Urinary bladder (tissue), 4 donors: ENCODE results near the gene FGD5. TPM values are rescaled to one million over a fixed set of nuclear protein-coding genes. Genes with fewer than 3 reads are reported as not detected.

ENCODE experiments used
- DNase-seq: peaks from one replicate; pipeline ENCODE4 v3.0.0-alpha.2; 2015; ENCODE audit errors: extremely low spot score
- H3K27ac ChIP-seq: one replicate; pipeline ENCODE4 v1.5.1; 2013; ENCODE audit warnings: low read depth, mild to moderate bottlenecking, moderate library complexity
- H3K36me3 ChIP-seq: one replicate; pipeline ENCODE4 v1.6.1; 2013; ENCODE audit warnings: mild to moderate bottlenecking, moderate library complexity; ENCODE audit not compliant: insufficient read depth
- H3K4me1 ChIP-seq: one replicate; pipeline ENCODE4 v1.6.1; 2013; ENCODE audit warnings: mild to moderate bottlenecking, moderate library complexity; ENCODE audit not compliant: insufficient read depth
- H3K4me3 ChIP-seq: one replicate; pipeline ENCODE4 v1.5.1; 2013; ENCODE audit warnings: low read depth, low read length
- WGBS: extraction: QIAGEN DNeasy Blood & Tissue Kit; methylation state at CpG from one replicate; pipeline ENCODE4 v1.1.7; 2013; 5-methylcytosine and 5-hydroxymethylcytosine counted together
- polyA plus RNA-seq: library from polyadenylated mRNA; stranded (reverse); fragments of 200-250 nt; gene quantifications from one replicate; pipeline ENCODE4 v1.2.3, GENCODE V29; 2013
- total RNA-seq: library from RNA; depleted of rRNA; stranded (reverse); fragments of >200 nt; gene quantifications from one replicate; pipeline ENCODE4 v1.2.3, GENCODE V29; 2014
- donor health status: healthy with polysubstance abuse.
- donor health status: healthy.

The FGD5 gene
- total and polyA plus RNA-seq, 2 donors: 18.8 to 25.7 TPM

DNA sequence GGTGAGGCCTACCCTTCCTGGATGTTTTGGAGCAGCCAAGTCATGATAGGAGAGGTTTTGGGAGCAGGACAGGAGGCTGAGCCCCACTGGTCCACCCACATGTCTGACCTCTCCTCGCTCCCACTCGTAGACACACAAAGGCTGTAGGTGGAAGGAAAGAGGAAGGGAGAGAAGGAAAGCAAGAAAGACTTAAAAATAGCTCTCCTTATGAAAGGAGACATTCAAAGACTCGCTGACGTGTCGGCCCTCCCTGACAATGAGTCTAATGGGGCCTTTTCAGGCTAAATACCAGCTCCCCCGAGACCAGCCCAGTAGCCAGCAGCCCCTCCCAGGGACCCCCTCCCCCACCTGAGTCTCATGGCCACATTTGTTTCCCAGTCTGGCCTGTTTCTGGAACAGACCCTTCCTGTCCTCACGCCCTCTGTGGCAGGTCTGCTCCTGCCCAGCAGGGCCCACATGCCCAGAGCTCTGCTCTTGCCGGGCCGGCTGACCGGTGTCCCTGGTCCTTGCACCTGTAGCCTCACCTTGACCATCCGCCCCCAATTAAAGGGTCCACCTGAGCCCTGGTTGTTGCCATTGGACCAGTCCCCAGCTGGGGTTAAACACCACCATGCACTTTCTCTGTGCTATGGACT, 49.3 kb downstream of the FGD5 start:
- DNase-seq: no peak

DNA sequence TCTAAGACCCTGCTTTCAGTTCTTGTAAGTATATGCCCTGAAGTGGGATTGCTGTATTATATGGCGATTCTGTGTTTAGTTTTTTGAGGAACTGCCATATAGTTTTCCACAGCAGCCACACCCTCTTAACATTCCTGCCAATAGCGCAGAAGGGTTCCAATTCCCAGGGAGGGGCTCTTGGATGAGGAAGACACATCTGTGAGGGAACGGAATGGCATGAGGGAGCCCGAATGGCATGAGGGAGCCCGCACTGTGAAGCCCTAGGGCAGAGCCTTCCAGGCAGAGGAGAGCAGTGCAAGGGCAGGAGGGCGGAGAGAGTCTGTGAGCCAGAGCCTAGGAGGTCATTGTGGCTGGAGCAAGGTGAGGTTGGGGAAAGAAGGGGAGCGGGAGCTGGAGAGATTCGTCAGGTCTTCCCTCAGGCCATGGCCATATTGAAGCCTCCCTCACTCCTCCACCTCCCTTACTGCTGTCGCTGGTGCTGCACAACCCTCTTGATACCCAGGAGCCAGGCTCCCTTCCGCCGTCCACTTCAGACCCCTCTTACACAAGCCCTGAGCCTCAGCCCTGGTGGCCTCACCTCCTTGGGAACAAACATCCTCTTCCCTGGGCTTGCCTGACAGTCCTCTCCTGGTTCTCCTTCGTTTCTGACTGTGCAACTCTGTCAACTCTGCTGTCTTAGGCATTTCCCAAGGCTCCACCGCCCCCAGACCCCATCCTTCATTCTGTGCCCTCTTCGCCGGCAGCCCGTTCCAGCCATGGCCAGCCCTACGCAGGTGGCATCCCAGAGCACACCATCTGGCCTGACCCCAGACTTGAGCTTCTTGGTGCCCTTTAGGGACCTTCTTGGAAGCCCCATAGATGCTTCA, 51.4 kb downstream of the FGD5 start:
- WGBS: 82% methylated on average over 17 of the region's 17 CpGs
- no peak for DNase-seq
- H3K36me3 ChIP-seq: no peaks in the 10 kb centered on the region
- no peak overlapping the region for H3K27ac ChIP-seq
- H3K4me3 ChIP-seq: no peak overlapping the region
- no peaks in the 10 kb centered on the region for H3K4me1 ChIP-seq

More for the DNA sequence above, 49.3 kb downstream of the FGD5 start:
- no peaks in the 10 kb centered on the region for H3K36me3 ChIP-seq
- H3K4me1 ChIP-seq: no peaks in the 10 kb centered on the region
- H3K4me3 ChIP-seq: no peak overlapping the region
- no peak overlapping the region for H3K27ac ChIP-seq
- 84% methylated on average over 11 of the region's 11 CpGs for WGBS

DNA sequence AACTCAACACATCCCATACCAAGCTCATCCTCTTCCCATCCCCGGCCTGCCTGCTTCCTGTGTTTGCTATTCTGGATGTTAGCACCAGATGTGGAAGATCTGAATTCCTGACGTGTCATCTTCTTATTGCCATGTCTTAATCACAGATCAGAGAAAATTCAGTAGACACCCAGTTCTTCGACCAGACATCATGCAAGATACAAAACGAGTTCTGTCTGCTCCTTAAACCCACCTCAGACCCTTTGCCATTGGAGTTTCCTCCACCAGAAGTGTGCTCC, 52.0 kb downstream of the FGD5 start:
- H3K27ac ChIP-seq: no peak overlapping the region
- H3K4me3 ChIP-seq: no peak overlapping the region
- no peaks in the 10 kb centered on the region for H3K4me1 ChIP-seq
- 65% methylated on average over 4 of the region's 4 CpGs for WGBS
- no peaks in the 10 kb centered on the region for H3K36me3 ChIP-seq
- DNase-seq: no peak

DNA sequence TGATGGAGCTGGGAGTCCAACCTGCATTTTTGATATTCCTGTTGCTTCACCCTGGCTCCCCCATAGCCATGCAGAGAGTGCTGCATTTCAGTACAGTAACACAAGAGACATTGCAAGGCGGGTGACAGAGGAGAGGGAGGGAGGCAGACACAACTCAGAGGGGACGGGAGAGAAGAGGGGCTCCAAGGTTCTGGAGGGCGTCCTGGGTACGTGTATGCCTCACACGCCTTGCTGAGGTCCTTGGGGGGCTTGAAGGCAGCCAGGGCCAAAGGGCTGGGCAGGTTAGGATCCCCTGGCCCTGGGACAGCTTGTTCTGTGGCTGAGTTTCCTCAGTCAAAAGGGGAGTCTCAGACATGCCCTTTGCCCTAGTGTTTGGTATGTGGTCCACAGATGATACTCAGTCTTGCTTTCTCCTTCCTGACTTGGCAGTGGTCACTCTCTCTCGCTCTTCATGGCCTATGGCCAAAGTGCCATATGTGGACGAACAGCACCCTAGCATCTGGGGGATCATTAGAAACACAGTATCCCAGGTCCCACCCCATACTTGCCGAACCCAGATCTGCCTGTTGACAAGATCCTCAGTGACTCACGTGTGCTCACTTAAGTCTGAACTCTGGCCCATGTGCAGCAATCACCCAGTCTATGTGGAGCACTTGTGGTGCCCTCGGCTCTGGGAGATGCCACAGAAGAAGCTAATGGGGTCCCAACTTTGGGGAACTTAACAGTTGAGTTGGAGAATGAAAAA, 52.9 kb downstream of the FGD5 start:
- no peak overlapping the region for H3K4me3 ChIP-seq
- DNase-seq: no peak
- no peak overlapping the region for H3K27ac ChIP-seq
- no peaks in the 10 kb centered on the region for H3K36me3 ChIP-seq
- no peaks in the 10 kb centered on the region for H3K4me1 ChIP-seq
- WGBS: 70% methylated on average over 10 of the region's 10 CpGs

DNA sequence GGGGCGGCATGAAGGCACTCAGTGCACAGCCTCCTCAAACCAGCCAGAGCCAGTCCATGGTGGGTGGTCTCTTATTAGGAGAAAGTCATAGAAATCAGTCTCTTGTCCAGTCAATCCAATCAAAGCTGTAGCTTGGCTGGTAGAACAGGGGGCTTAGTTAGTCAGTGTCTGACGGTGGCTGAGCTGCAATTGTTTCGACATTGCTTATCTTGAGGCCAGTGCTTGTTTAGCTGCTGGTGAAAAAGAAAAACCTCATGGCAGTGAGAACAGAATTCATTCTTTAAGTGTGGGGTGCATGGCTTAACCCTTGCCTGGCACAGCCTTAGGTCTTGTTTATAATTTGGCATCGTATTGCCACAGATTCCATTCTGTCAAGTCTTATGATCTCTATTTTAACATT, 53.9 kb downstream of the FGD5 start:
- WGBS: 48% methylated on average over 4 of the region's 4 CpGs
- Histone ChIP-seq H3K27ac (no peak overlapping the region), H3K4me3 (no peak overlapping the region), H3K4me1 (no peaks in the 10 kb centered on the region), H3K36me3 (no peaks in the 10 kb centered on the region)
- DNase-seq: no peak

DNA sequence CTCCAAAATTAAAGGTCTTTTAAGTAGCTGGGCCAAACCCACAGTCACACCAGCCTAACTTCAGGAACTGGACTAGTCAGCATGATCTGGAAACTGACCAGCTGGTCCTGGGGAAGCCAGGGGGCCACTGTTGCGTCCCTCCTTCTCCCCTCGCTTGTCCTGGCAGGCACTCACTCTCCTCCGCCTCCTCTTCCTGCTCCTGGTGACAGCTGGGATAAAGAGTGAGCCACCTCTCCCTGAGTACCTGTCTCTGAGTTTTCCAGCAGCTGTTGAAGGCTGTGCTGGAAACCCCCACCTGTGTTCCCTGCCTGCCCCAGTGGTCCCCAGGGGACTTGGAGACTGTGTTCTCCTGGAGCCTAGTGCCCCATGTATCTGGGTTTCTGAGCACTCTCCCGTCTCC, 56.0 kb downstream of the FGD5 start:
- WGBS: 66% methylated on average over 4 of the region's 4 CpGs
- no peaks in the 10 kb centered on the region for H3K36me3 ChIP-seq
- H3K4me1 ChIP-seq: no peaks in the 10 kb centered on the region
- H3K4me3 ChIP-seq: no peak overlapping the region
- no peak overlapping the region for H3K27ac ChIP-seq
- DNase-seq: no peak

DNA sequence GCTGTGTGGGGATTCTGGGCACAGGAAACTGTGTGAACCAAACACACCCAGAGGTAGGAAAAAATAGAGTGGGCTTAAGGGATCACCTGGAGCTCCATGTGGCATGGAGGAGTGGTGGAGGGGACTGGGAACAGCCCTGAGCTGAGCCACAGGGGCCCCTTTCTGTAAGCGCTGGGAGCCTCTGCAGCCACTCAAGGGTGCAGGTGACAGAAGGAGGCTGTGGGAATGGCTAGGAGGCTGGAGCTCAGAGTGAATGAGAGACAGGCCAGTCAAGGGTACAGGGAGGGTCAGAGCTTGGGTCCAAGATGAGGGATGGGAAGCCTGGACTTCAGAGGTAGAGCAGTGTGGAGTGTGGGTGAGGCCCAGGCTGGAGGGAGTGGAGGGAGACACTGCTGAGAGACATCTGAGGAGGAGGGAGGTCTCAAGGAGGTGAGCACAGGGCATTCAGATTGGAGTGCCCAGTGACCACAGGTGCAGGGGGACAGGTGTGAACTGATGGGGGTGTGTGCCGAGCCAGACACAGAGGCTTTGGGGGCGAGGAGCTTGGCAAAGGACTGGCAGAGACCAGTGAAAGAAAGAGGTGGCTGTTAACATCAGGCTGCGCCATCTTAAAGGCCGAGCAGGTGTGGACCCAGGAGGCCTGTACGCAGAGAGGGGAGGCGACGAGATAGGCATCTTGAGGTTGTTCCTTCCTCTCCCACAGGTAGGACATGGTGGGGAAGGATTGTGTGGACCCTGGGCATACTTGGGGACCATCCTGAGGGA, 56.8 kb downstream of the FGD5 start:
- Histone ChIP-seq H3K4me3 (no peak overlapping the region), H3K4me1 (no peaks in the 10 kb centered on the region), H3K27ac (no peak overlapping the region), H3K36me3 (no peaks in the 10 kb centered on the region)
- 96% methylated on average over 8 of the region's 8 CpGs for WGBS
- no peak for DNase-seq

DNA sequence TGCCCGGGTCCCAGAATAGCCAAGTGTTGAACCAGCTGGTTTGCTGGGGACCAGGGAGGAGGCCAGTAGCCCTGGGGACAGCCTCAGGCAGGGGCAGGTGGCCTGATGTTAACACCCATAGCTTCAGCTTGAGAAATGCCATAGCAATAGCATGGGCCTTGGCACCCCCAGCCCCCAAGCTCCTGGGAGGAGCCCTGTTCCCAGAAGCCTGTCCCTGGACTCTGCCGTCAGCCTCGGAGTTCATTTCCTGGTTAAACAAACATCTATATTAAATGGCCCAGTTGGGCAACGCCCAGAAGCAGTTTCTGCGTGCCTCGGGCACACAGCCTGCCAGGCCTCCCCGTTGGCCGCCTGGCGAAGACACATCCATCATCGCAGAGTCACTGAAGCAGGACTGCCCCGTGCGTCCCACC, 58.2 kb downstream of the FGD5 start:
- 53% methylated on average over 12 of the region's 12 CpGs for WGBS

DNA sequence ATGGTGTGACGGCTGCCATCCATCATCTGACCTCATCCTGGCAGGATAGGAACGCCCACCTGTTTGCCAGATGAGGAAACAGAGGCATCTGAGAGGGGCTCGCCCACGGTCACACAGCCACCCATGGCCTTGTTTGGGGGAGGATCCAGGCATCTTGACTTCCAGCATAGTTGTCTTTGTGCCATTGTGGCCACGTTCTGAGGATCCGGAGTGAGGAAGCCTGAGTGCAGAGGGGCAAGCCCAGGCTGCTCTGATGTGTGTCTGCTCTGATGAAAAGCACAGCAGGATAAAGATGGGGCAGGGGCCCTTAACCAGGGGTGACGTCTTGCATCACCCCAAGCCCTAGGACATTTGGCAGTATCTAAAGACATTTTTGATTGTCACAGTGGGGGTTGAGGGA, 58.7 kb downstream of the FGD5 start:
- no peaks in the 10 kb centered on the region for H3K36me3 ChIP-seq
- no peak for DNase-seq
- H3K27ac ChIP-seq: no peak overlapping the region
- 71% methylated on average over 7 of the region's 7 CpGs for WGBS
- no peak overlapping the region for H3K4me3 ChIP-seq
- H3K4me1 ChIP-seq: no peaks in the 10 kb centered on the region

More for the DNA sequence above, 58.2 kb downstream of the FGD5 start:
- Histone ChIP-seq H3K4me1 (no peaks in the 10 kb centered on the region), H3K4me3 (no peak overlapping the region), H3K27ac (no peak overlapping the region), H3K36me3 (no peaks in the 10 kb centered on the region)
- DNase-seq: no peak

DNA sequence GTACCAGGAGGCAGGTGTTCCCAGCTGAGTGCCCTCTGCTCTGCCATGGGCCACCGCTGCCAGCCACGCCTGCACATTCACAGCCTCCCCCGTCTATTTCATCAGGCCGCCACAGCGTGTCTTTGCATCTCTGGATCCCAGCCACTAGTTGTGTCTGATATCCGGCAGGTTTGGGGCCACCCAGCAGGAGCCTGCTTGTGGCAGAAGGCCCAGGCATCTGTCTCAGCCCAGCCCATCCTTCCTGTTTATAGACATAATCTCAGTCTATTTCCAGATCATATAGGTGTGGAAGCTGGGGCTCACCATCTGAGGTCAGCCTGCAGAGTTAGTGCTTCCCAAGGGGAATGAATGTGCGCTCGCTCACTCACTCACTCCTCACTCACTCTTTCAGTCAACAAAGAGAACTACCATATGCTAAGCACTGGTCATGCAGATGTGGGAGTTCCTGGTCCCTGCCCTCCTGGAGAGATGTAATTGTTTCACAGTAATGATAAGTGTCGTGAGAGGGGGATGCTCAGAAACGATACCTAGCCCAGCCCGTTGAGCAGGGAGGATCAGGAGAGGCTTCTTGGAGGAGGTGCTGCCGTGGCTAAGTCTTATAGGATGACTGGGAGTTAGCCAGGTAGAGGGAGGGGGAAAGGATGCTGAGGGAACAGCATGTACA, 60.6 kb downstream of the FGD5 start:
- DNase-seq: no peak
- no peak overlapping the region for H3K4me3 ChIP-seq
- WGBS: 54% methylated on average over 12 of the region's 12 CpGs

DNA sequence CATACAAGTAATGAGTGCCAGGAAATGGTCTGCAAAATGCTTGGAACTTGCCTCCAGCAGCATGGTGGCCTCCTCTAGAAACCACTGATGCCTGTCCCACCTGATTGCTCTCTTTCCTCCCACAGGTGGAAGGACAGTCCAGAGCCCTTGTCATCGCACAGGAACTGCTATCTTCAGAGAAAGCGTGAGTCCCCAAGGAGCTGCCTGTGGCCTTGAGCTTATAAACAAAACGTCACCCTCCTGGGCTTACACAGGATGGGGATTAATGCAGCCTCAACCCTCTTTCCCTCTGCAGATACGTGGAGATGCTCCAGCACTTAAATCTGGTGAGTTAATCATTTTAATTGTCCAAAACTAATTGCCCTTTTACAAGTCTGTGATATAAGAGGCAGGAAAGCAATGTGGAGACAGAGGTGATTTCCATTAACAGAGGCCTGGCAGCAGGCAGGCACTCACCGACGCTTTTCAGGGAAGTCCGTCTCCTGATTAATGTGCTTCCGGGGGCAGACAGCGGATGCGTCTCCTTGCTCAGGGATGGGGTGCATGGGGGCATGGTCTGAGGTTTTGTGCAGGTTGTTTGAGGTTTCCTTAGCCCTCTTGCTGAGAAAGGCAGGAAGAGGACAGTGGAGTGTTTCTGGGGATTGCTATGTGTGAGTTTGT, 61.8 kb downstream of the FGD5 start:
- H3K4me3 ChIP-seq: no peak overlapping the region
- H3K4me1 ChIP-seq: no peaks in the 10 kb centered on the region
- 77% methylated on average over 10 of the region's 10 CpGs for WGBS
- H3K36me3 ChIP-seq: no peaks in the 10 kb centered on the region
- H3K27ac ChIP-seq: no peak overlapping the region
- DNase-seq: no peak

More for the DNA sequence above, 60.6 kb downstream of the FGD5 start:
- no peaks in the 10 kb centered on the region for H3K36me3 ChIP-seq
- H3K27ac ChIP-seq: no peak overlapping the region
- no peaks in the 10 kb centered on the region for H3K4me1 ChIP-seq

DNA sequence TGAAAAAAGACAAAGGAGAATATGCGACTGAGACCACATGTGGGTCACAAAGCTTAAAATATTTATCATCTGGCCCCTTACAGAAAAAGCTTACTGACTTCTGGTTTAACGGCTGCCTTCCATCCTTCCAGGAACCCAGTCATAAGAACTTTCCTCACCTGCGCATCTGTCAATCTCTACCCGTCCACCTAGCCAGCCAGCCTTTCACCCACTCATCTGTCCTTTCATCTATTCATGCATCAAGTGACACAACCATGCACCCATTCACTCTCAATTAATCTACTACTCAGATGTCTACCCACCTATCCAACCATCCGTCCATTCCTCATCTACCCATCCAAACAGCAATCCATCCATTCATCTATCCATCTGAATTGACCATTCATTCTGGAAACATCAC, 64.5 kb downstream of the FGD5 start:
- Histone ChIP-seq H3K4me1 (no peaks in the 10 kb centered on the region), H3K27ac (no peak overlapping the region), H3K4me3 (no peak overlapping the region), H3K36me3 (no peaks in the 10 kb centered on the region)
- no peak for DNase-seq
- 94% methylated on average over 5 of the region's 5 CpGs for WGBS

DNA sequence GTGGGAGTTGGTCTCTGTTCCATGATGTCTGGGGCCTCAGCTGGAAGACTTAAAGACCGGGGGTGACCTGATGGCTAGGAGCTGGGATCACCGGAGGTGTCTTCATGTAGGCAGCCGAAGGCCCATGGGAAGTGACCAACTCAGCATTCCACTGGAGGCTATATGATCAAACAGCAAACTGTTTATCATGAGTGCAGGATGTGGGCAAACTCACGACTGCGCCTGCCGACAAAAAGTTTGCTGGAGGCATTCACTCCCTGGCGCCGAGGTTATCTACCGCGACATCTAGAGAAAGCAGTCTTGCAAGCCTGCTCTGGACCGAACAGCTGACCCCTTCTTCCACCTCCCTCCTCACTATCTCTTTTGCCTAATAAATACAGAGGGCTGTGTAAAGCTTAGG, 65.9 kb downstream of the FGD5 start:
- H3K4me3 ChIP-seq: no peak overlapping the region
- 76% methylated on average over 11 of the region's 11 CpGs for WGBS

More for the DNA sequence above, 65.9 kb downstream of the FGD5 start:
- Histone ChIP-seq H3K27ac (no peak overlapping the region), H3K4me1 (no peaks in the 10 kb centered on the region), H3K36me3 (no peaks in the 10 kb centered on the region)
- DNase-seq: no peak
